ENCODE data around the gene MTHFD2L.

DNA sequence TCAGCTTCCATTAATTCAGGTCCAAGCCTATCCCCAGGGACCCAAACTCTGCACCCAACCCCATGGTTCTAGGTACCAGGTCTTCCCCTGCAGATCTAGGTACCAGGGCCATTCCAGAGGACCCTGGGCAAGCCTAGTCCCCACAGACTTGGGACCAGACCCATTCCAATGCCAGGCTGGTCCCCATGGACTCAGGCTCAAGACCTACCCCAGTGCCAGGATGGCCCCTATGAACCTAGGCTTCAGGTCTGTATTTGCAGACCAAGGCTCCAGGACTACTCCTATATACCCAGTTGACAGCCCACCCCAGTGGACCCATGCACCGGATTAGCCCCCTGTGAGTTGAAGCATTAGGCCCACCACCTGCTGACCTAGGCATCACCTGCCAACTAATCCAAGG lies 8.9 kb downstream of the MTHFD2L start:
- TF ChIP-seq EZH2 (IDR thresholded peaks at IDR 0.05; ENCODE audit: low read length, unreplicated experiment) (no peak), CTCF (conservative IDR thresholded peaks at IDR 0.05; ENCODE audit: low read depth, low read length) (no peak)

Measured in PC-3 (cell line).